ENCODE data around the gene KIRREL3. TPM values are rescaled to one million over a fixed set of nuclear protein-coding genes. Genes with fewer than 3 reads are reported as not detected.

The KIRREL3 gene
- polyA plus RNA-seq, 1 experiment, result 2.3 TPM

- DNase-seq (ENCODE audit: low read depth, low spot score), result no peak
- Histone ChIP-seq H3K27me3 (ENCODE audit: control insufficient read depth, insufficient read depth, low read length) (no peaks in the 10 kb centered on the region), H3K27ac (ENCODE audit: low read depth, low read length) (no peak overlapping the region), H3K4me3 (ENCODE audit: low read depth, low read length) (no peak overlapping the region), H3K9me3 (ENCODE audit: control insufficient read depth, insufficient read depth, low read length) (no peaks in the 10 kb centered on the region; the same call in 1 of the 2 replicates)
- ChIA-PET CTCF (interaction anchor here (1.7 kb wide), 1 partner anchor 12 kb away, joined by 8 read pairs; no protein-coding TSS in a partner anchor), POLR2A (no interaction called here)
- no peak for TF ChIP-seq CTCF (IDR thresholded peaks at IDR 0.05; ENCODE audit: low read depth, low read length)
Measured at GRCh38 chr11:126492331-126493082, 508.1 kb downstream of the KIRREL3 start.

GRCh38 chr11:126491092-126491491 lies 509.5 kb downstream of the KIRREL3 start:
- TF ChIP-seq CTCF (IDR thresholded peaks at IDR 0.05; ENCODE audit: low read depth, low read length), result no peak

GRCh38 chr11:126489836-126490660 lies 510.5 kb downstream of the KIRREL3 start:
- ChIA-PET CTCF (interaction anchor here (1.7 to 2.3 kb wide), 2 partner anchors 10 to 180 kb away, joined by 4 to 45 read pairs; no protein-coding TSS in a partner anchor), POLR2A (no interaction called here)
- TF ChIP-seq CTCF (IDR thresholded peaks at IDR 0.05; ENCODE audit: low read depth, low read length), result no peak
- Histone ChIP-seq H3K4me3 (ENCODE audit: low read depth, low read length) (no peak overlapping the region), H3K9me3 (ENCODE audit: control insufficient read depth, insufficient read depth, low read length) (no peaks in the 10 kb centered on the region; the same call in 1 of the 2 replicates), H3K27ac (ENCODE audit: low read depth, low read length) (no peak overlapping the region), H3K27me3 (ENCODE audit: control insufficient read depth, insufficient read depth, low read length) (no peaks in the 10 kb centered on the region)
- DNase-seq (ENCODE audit: low read depth, low spot score), result no peak

More at GRCh38 chr11:126491092-126491491, 509.5 kb downstream of the KIRREL3 start:
- Histone ChIP-seq H3K27ac (ENCODE audit: low read depth, low read length) (no peak overlapping the region), H3K27me3 (ENCODE audit: control insufficient read depth, insufficient read depth, low read length) (no peaks in the 10 kb centered on the region), H3K9me3 (ENCODE audit: control insufficient read depth, insufficient read depth, low read length) (no peaks in the 10 kb centered on the region; the same call in 1 of the 2 replicates), H3K4me3 (ENCODE audit: low read depth, low read length) (no peak overlapping the region)
- ChIA-PET POLR2A (no interaction called here), CTCF (no interaction called here)
- no peak for DNase-seq (ENCODE audit: low read depth, low spot score)

GRCh38 chr11:126488591-126489370 lies 511.8 kb downstream of the KIRREL3 start:
- DNase-seq (ENCODE audit: low read depth, low spot score), result no peak
- POLR2A ChIA-PET, result no interaction called here
- Histone ChIP-seq H3K27ac (ENCODE audit: low read depth, low read length) (no peak overlapping the region), H3K27me3 (ENCODE audit: control insufficient read depth, insufficient read depth, low read length) (no peaks in the 10 kb centered on the region), H3K4me3 (ENCODE audit: low read depth, low read length) (no peak overlapping the region), H3K9me3 (ENCODE audit: control insufficient read depth, insufficient read depth, low read length) (no peaks in the 10 kb centered on the region)
- no peak for TF ChIP-seq CTCF (IDR thresholded peaks at IDR 0.05; ENCODE audit: low read depth, low read length)
- CTCF ChIA-PET, result interaction anchor here (1.3 to 2.3 kb wide), 3 partner anchors 8 to 178 kb away, joined by 4 to 45 read pairs (median 5); no protein-coding TSS in a partner anchor
